MM.1S (cell line): Measurements from ENCODE around the gene ASIC4.

ENCODE experiments used
- CTCF ChIP-seq: fragments of 300-600 bp; sonication (generic); IDR thresholded peaks from 2 replicates; pipeline ENCODE4 v1.5.1; 2016; ENCODE audit warnings: antibody characterized with exemption, low read length, mixed read lengths
- EZH2 ChIP-seq: fragments of 300-600 bp; sonication (generic); optimal IDR thresholded peaks from 2 replicates; pipeline ENCODE3; 2017; ENCODE audit warnings: low read depth, mild to moderate bottlenecking, antibody characterized with exemption, low read length, mixed read lengths
- EZH2phosphoT487 ChIP-seq: fragments of 300-600 bp; sonication (generic); IDR thresholded peaks from 2 replicates; pipeline ENCODE4 v1.6.1; 2018; ENCODE audit warnings: antibody characterized with exemption, low read length

GRCh38 chr2:219543596-219544358, 29.5 kb downstream of the ASIC4 start, which contains the start of the genes CHPF and TMEM198:
- TF ChIP-seq CTCF (no peak), EZH2 (no peak), EZH2phosphoT487 (no peak)
